H1 (cell line): Measurements from ENCODE around the gene TWF2.

Source experiments
- CHD7 ChIP-seq: fragments of 300-600 bp; sonication (generic); IDR thresholded peaks from 2 replicates; pipeline ENCODE4 v1.7.1; 2012; ENCODE audit warnings: low read length, moderate library complexity, mild to moderate bottlenecking, inconsistent platforms; ENCODE audit not compliant: insufficient replicate concordance
- CREB1 ChIP-seq: IDR thresholded peaks from 2 replicates; pipeline ENCODE4 v1.6.1; 2012; ENCODE audit warnings: inconsistent platforms
- EP300 ChIP-seq, 2 experiments: IDR thresholded peaks; 1 replicate in 1 of 2; 2 replicates in 1 of 2; pipeline ENCODE4 v1.6.1; 2011 to 2012; ENCODE audit warnings: low read depth in 2 of 2, low read length in 2 of 2, mild to moderate bottlenecking in 2 of 2, borderline replicate concordance in 1 of 2, inconsistent platforms in 1 of 2, moderate library complexity in 1 of 2
- JUND ChIP-seq: IDR thresholded peaks from 2 replicates; pipeline ENCODE4 v1.6.1; 2011; ENCODE audit warnings: mild to moderate bottlenecking, improper control_type of control experiment, low read length
- POLR2A ChIP-seq, 2 experiments: IDR thresholded peaks; 1 replicate in 1 of 2; 2 replicates in 1 of 2; pipeline ENCODE4 v1.6.1; 2011; ENCODE audit warnings: low read depth in 2 of 2, low read length in 2 of 2, mild to moderate bottlenecking in 2 of 2; ENCODE audit errors: control extremely low read depth in 1 of 2
- RXRA ChIP-seq: IDR thresholded peaks from 2 replicates; pipeline ENCODE4 v1.6.1; 2011; ENCODE audit warnings: low read depth, mild to moderate bottlenecking, low read length, moderate library complexity; ENCODE audit not compliant: insufficient read depth
- SP1 ChIP-seq: IDR thresholded peaks from 2 replicates; pipeline ENCODE4 v1.6.1; 2011; ENCODE audit warnings: low read depth, low read length
- SRF ChIP-seq: IDR thresholded peaks from 2 replicates; pipeline ENCODE4 v1.6.1; 2011; ENCODE audit warnings: mild to moderate bottlenecking, low read depth, low read length, moderate library complexity
- TF ChIP-seq, protein P1 (sequence below), 3 experiments: IDR thresholded peaks; 1 replicate in 2 of 3; 2 replicates in 1 of 3; pipeline versions ENCODE4 v1.5.1 to v1.6.1; 2011; ENCODE audit warnings: low read length in 3 of 3, mild to moderate bottlenecking in 3 of 3, inconsistent platforms in 2 of 3, low read depth in 1 of 3, moderate library complexity in 1 of 3; ENCODE audit not compliant: insufficient read depth in 1 of 3; ENCODE audit errors: control extremely low read depth in 1 of 3

DNA sequence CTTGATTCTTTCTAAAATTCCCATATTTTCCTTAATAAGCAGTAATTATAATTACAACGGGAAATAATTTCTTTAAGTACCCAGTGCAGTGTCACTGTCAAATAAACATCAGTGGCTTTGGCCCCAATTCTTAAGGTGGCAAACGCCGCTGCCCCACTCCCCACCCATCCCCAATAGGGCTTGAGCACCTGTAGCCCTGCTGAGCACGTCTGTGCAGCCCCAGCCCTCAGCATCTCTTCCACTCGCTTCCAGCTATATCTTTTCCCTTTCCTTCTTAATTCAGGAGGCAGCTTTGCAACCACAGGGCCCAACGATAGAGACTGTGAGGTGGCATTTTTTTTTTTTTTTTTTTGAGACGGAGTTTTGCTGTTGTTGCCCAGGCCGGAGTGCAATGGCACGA is 15.7 kb upstream of the TWF2 start:
- TF ChIP-seq, protein P1, sequence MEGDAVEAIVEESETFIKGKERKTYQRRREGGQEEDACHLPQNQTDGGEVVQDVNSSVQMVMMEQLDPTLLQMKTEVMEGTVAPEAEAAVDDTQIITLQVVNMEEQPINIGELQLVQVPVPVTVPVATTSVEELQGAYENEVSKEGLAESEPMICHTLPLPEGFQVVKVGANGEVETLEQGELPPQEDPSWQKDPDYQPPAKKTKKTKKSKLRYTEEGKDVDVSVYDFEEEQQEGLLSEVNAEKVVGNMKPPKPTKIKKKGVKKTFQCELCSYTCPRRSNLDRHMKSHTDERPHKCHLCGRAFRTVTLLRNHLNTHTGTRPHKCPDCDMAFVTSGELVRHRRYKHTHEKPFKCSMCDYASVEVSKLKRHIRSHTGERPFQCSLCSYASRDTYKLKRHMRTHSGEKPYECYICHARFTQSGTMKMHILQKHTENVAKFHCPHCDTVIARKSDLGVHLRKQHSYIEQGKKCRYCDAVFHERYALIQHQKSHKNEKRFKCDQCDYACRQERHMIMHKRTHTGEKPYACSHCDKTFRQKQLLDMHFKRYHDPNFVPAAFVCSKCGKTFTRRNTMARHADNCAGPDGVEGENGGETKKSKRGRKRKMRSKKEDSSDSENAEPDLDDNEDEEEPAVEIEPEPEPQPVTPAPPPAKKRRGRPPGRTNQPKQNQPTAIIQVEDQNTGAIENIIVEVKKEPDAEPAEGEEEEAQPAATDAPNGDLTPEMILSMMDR (IDR thresholded peaks at IDR 0.05; ENCODE audit: control extremely low read depth in 1 of 3, insufficient read depth in 1 of 3, low read depth in 1 of 3, low read length in 3 of 3) = no peak
- TF ChIP-seq CREB1 (no peak), SRF (no peak), EP300 (IDR thresholded peaks at IDR 0.05; ENCODE audit: borderline replicate concordance in 1 of 2, low read depth in 2 of 2, low read length in 2 of 2) (no peak), CHD7 (no peak), SP1 (no peak), POLR2A (IDR thresholded peaks at IDR 0.05; ENCODE audit: control extremely low read depth in 1 of 2, low read depth in 2 of 2, low read length in 2 of 2) (no peak), RXRA (no peak), JUND (no peak)
